Common myeloid progenitor, CD34-positive (primary cell): ENCODE measurements around the gene PRDM16.

Experiments used
- CTCF ChIA-PET: fragments of 350-600 bp; sonication (Branson Sonifier 250); formaldehyde crosslinking; loops from one replicate; lab custom pipeline; 2021; ENCODE audit warnings: antibody characterized with exemption; lab: Charles Lee
- POLR2A ChIA-PET: fragments of 350-600 bp; sonication (Branson Sonifier 250); formaldehyde crosslinking; loops from one replicate; lab custom pipeline; 2021; ENCODE audit warnings: antibody characterized with exemption; lab: Charles Lee
- DNase-seq, 3 donors: peaks; one replicate each; pipeline versions ENCODE4 v3.0.0 to v3.0.0-alpha.2; 2013
- H3K27ac ChIP-seq, 2 experiments: 1 replicate in 1 of 2; 2 replicates in 1 of 2; pipeline ENCODE4 v1.7.0; 2013; ENCODE audit warnings: inconsistent platforms in 2 of 2, low read length in 2 of 2, mild to moderate bottlenecking in 2 of 2, low read depth in 1 of 2, moderate library complexity in 1 of 2; ENCODE audit not compliant: severe bottlenecking in 2 of 2, insufficient read depth in 1 of 2, poor library complexity in 1 of 2
- H3K27me3 ChIP-seq, 5 experiments: replicated peaks in 2 of 5; 1 replicate in 3 of 5; 2 replicates in 2 of 5; pipeline versions ENCODE4 v1.6.1 to v1.7.0; 2013; ENCODE audit warnings: low read length in 4 of 5, mild to moderate bottlenecking in 2 of 5, moderate library complexity in 2 of 5, inconsistent platforms in 1 of 5; ENCODE audit not compliant: insufficient read depth in 5 of 5, control insufficient read depth in 4 of 5
- H3K36me3 ChIP-seq, 4 experiments: 1 replicate in 2 of 4; 2 replicates in 2 of 4; pipeline versions ENCODE4 v1.6.1 to v1.7.0; 2013; ENCODE audit warnings: low read length in 3 of 4, control low read depth in 1 of 4, mild to moderate bottlenecking in 1 of 4; ENCODE audit not compliant: control insufficient read depth in 4 of 4, insufficient read depth in 4 of 4
- H3K4me1 ChIP-seq, 4 experiments: 1 replicate in 3 of 4; 2 replicates in 1 of 4; pipeline versions ENCODE4 v1.6.1 to v1.7.1; 2013; ENCODE audit warnings: low read length in 3 of 4, mild to moderate bottlenecking in 3 of 4, control low read depth in 1 of 4, inconsistent platforms in 1 of 4, moderate library complexity in 1 of 4; ENCODE audit not compliant: control insufficient read depth in 4 of 4, insufficient read depth in 4 of 4; ENCODE audit errors: control extremely low read depth in 1 of 4
- H3K4me3 ChIP-seq, 7 experiments: 1 replicate in 4 of 7; 2 replicates in 3 of 7; pipeline versions ENCODE4 v1.5.1 to v1.7.0; 2013; ENCODE audit warnings: mild to moderate bottlenecking in 7 of 7, low read length in 6 of 7, moderate library complexity in 6 of 7, inconsistent platforms in 2 of 7, low read depth in 2 of 7, control low read depth in 1 of 7; ENCODE audit not compliant: insufficient read depth in 4 of 7, control insufficient read depth in 1 of 7; ENCODE audit errors: extremely low read depth in 1 of 7
- H3K9me3 ChIP-seq, 5 experiments: 1 replicate in 4 of 5; 2 replicates in 1 of 5; pipeline versions ENCODE4 v1.6.1 to v1.7.1; 2013; ENCODE audit warnings: low read length in 4 of 5, mild to moderate bottlenecking in 2 of 5, inconsistent platforms in 1 of 5, low read depth in 1 of 5, moderate library complexity in 1 of 5; ENCODE audit not compliant: control insufficient read depth in 4 of 5, insufficient read depth in 2 of 5; ENCODE audit errors: control extremely low read depth in 1 of 5
- WGBS: methylation state at CpG from one replicate; pipeline ENCODE4 v1.1.5; 2013; ENCODE audit not compliant: insufficient coverage; 5-methylcytosine and 5-hydroxymethylcytosine counted together

PRDM16 gene

GRCh38 chr1:3050603-3051002, 18.4 kb upstream of the PRDM16 start:
- Histone ChIP-seq H3K4me3 (no peak overlapping the region), H3K9me3 (peaks cover 0 to 5% (median 0%) of the 10 kb centered on the region in 5 experiments), H3K36me3 (no peaks in the 10 kb centered on the region), H3K4me1 (no peaks in the 10 kb centered on the region), H3K27ac (no peak overlapping the region), H3K27me3 (no peaks in the 10 kb centered on the region)
- CTCF ChIA-PET: no interaction called here
- no peak for DNase-seq
- POLR2A ChIA-PET: no interaction called here

- CTCF ChIA-PET: no interaction called here
- Histone ChIP-seq H3K4me3 (no peak overlapping the region), H3K27me3 (no peaks in the 10 kb centered on the region), H3K36me3 (no peaks in the 10 kb centered on the region), H3K4me1 (no peaks in the 10 kb centered on the region), H3K27ac (no peak overlapping the region), H3K9me3 (peaks cover 0 to 5% (median 0%) of the 10 kb centered on the region in 5 experiments)
- POLR2A ChIA-PET: no interaction called here
- WGBS: 100% methylated on average over 2 of the region's 3 CpGs
- no peak for DNase-seq
These were observed 17.4 kb upstream of the PRDM16 start for GRCh38 chr1:3051270-3052268.

- H3K27ac ChIP-seq: no peak overlapping the region
- no peak for DNase-seq
- 100% methylated on average over 5 of the region's 5 CpGs for WGBS
- no peaks in the 10 kb centered on the region for H3K27me3 ChIP-seq
- no peak overlapping the region for H3K4me3 ChIP-seq
- POLR2A ChIA-PET: no interaction called here
- no peaks in the 10 kb centered on the region for H3K36me3 ChIP-seq
- H3K9me3 ChIP-seq: peaks cover 0 to 5% (median 0%) of the 10 kb centered on the region in 5 experiments
- CTCF ChIA-PET: no interaction called here
- H3K4me1 ChIP-seq: no peaks in the 10 kb centered on the region
These were observed 16.5 kb upstream of the PRDM16 start for GRCh38 chr1:3052501-3052900.

- no peak for DNase-seq
- Histone ChIP-seq H3K36me3 (no peaks in the 10 kb centered on the region), H3K4me1 (no peaks in the 10 kb centered on the region), H3K27me3 (no peaks in the 10 kb centered on the region), H3K4me3 (no peak overlapping the region), H3K9me3 (peaks cover 0 to 5% (median 0%) of the 10 kb centered on the region in 5 experiments), H3K27ac (no peak overlapping the region)
- 100% methylated on average over 8 of the region's 9 CpGs for WGBS
- ChIA-PET POLR2A (no interaction called here), CTCF (no interaction called here)
These were observed 15.5 kb upstream of the PRDM16 start for GRCh38 chr1:3053366-3053980.

GRCh38 chr1:3053986-3054385, 15.0 kb upstream of the PRDM16 start:
- Histone ChIP-seq H3K27ac (no peak overlapping the region), H3K36me3 (no peaks in the 10 kb centered on the region), H3K4me1 (no peaks in the 10 kb centered on the region), H3K27me3 (no peaks in the 10 kb centered on the region), H3K9me3 (peaks cover 0 to 5% (median 0%) of the 10 kb centered on the region in 5 experiments), H3K4me3 (no peak overlapping the region)
- WGBS: 100% methylated on average over 5 of the region's 6 CpGs
- POLR2A ChIA-PET: no interaction called here
- CTCF ChIA-PET: no interaction called here
- no peak for DNase-seq

GRCh38 chr1:3054474-3054873, 14.5 kb upstream of the PRDM16 start:
- POLR2A ChIA-PET: no interaction called here
- H3K4me1 ChIP-seq: no peaks in the 10 kb centered on the region
- H3K27ac ChIP-seq: no peak overlapping the region
- no peaks in the 10 kb centered on the region for H3K27me3 ChIP-seq
- H3K4me3 ChIP-seq: no peak overlapping the region
- H3K36me3 ChIP-seq: no peaks in the 10 kb centered on the region
- 99% methylated on average over 11 of the region's 12 CpGs for WGBS
- DNase-seq: no peak
- peaks cover 0 to 5% (median 0%) of the 10 kb centered on the region in 5 experiments for H3K9me3 ChIP-seq
- CTCF ChIA-PET: no interaction called here

- Histone ChIP-seq H3K27me3 (no peaks in the 10 kb centered on the region), H3K27ac (no peak overlapping the region), H3K9me3 (peaks cover 0 to 5% (median 0%) of the 10 kb centered on the region in 5 experiments), H3K36me3 (no peaks in the 10 kb centered on the region), H3K4me3 (no peak overlapping the region), H3K4me1 (no peaks in the 10 kb centered on the region)
- 95% methylated on average over 4 of the region's 9 CpGs for WGBS
- no peak for DNase-seq
- POLR2A ChIA-PET: no interaction called here
- CTCF ChIA-PET: no interaction called here
These were observed 14.0 kb upstream of the PRDM16 start for GRCh38 chr1:3055051-3055450.
